Skeletal muscle tissue (tissue), 4 donors: ENCODE measurements around the gene TRIOBP. TPM values are rescaled to one million over a fixed set of nuclear protein-coding genes. Genes with fewer than 3 reads are reported as not detected.

Source experiments
- H3K27ac ChIP-seq: one replicate; pipeline ENCODE4 v1.7.0; 2013; ENCODE audit warnings: mild to moderate bottlenecking, low read depth, low read length, inconsistent platforms
- H3K27me3 ChIP-seq, 3 donors: one replicate each; pipeline ENCODE4 v1.7.0; 2013; ENCODE audit warnings: low read length in 3 of 3; ENCODE audit not compliant: control insufficient read depth in 3 of 3, insufficient read depth in 3 of 3
- H3K36me3 ChIP-seq, 3 donors: one replicate each; pipeline ENCODE4 v1.7.0; 2013; ENCODE audit warnings: low read length in 3 of 3; ENCODE audit not compliant: control insufficient read depth in 3 of 3, insufficient read depth in 3 of 3
- H3K4me1 ChIP-seq, 3 donors: one replicate each; pipeline ENCODE4 v1.7.0; 2013; ENCODE audit warnings: low read length in 3 of 3, mild to moderate bottlenecking in 3 of 3; ENCODE audit not compliant: control insufficient read depth in 3 of 3, insufficient read depth in 3 of 3
- H3K4me3 ChIP-seq, 3 donors: one replicate each; pipeline ENCODE4 v1.7.0; 2013; ENCODE audit warnings: low read length in 3 of 3
- H3K9ac ChIP-seq, 3 donors: one replicate each; pipeline ENCODE4 v1.7.0; 2013; ENCODE audit warnings: low read length in 3 of 3, mild to moderate bottlenecking in 3 of 3, moderate library complexity in 2 of 3, low read depth in 1 of 3
- H3K9me3 ChIP-seq, 3 donors: one replicate each; pipeline ENCODE4 v1.7.0; 2013; ENCODE audit warnings: low read length in 3 of 3; ENCODE audit not compliant: control insufficient read depth in 3 of 3
- total RNA-seq: library from RNA; depleted of rRNA; stranded (reverse); fragments of >200 nt; gene quantifications from one replicate; pipeline ENCODE4 v1.2.3, GENCODE V29; 2014
- donor health status: Osteomylitis.

TRIOBP gene
- total RNA-seq, 1 donor from 2014 or later, result 26.6 TPM

DNA sequence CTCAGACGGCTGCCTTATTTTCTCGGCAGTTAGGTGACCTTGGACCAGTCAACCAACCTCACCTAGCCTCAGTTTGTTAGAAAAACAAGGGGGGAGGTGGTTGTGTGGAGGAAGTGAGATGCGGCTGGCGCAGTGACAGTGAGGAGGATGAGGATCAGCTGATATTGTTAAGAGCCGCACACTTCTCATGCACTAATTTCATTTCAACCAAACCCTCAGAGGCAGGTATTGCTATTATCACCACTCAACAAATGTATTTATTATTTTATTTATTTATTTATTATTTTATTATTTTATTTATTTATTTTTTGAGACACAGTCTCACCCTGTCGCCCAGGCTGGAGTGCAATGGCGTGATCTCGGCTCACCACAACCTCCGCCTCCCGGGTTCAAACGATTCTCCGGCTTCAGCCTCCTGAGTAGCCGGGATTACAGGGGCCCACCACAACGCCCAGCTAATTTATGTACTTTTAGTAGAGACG, 19.3 kb upstream of the TRIOBP start:
- Histone ChIP-seq H3K4me3 (peak overlapping the region; percentile 62 to 83 (median 82)), H3K9me3 (no peaks in the 10 kb centered on the region), H3K9ac (peak overlapping the region in 1 of 3 donors; percentile 20), H3K36me3 (peaks cover 11 to 13% (median 13%) of the 10 kb centered on the region in 3 donors), H3K27me3 (no peaks in the 10 kb centered on the region), H3K27ac (peak overlapping the region; percentile 94), H3K4me1 (peaks cover 33 to 43% (median 36%) of the 10 kb centered on the region in 3 donors)

DNA sequence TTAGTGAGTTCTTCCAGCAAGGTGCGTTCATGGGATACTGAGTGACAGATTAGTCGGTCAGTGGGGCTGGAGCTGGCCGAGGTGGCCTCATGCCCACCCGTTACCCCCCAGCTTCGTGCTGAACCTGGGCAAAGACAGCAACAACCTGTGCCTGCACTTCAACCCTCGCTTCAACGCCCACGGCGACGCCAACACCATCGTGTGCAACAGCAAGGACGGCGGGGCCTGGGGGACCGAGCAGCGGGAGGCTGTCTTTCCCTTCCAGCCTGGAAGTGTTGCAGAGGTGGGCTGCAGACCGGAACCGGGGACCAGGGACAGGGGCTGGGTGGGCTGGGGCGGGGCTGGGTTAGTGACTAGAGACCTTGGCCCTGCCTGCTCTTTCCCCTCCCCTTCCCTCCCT, 18.5 kb upstream of the TRIOBP start:
- Histone ChIP-seq H3K36me3 (peaks cover 11 to 13% (median 13%) of the 10 kb centered on the region in 3 donors), H3K27ac (no peak overlapping the region), H3K27me3 (no peaks in the 10 kb centered on the region), H3K9me3 (no peaks in the 10 kb centered on the region), H3K4me1 (peaks cover 33 to 41% (median 33%) of the 10 kb centered on the region in 3 donors), H3K4me3 (no peak overlapping the region), H3K9ac (no peak overlapping the region)

DNA sequence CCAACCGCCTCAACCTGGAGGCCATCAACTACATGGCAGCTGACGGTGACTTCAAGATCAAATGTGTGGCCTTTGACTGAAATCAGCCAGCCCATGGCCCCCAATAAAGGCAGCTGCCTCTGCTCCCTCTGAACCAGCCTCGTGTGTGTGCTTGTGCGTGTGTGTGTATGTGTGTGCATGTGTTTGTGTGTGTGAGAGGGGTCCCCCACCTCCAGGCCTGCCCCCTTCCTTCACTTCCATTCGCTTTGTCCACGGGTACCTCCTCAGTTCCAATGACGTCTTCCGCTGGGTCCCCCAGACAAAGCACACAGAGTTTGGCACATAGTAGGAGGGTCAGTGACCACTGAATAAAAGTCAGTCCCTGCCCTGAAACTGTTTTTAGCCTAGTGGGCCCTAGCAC, 17.2 kb upstream of the TRIOBP start:
- Histone ChIP-seq H3K9me3 (no peaks in the 10 kb centered on the region), H3K27ac (no peak overlapping the region), H3K27me3 (no peaks in the 10 kb centered on the region), H3K4me3 (no peak overlapping the region), H3K9ac (no peak overlapping the region), H3K4me1 (peaks cover 28 to 35% (median 28%) of the 10 kb centered on the region in 3 donors), H3K36me3 (peaks cover 11 to 13% (median 13%) of the 10 kb centered on the region in 3 donors)

DNA sequence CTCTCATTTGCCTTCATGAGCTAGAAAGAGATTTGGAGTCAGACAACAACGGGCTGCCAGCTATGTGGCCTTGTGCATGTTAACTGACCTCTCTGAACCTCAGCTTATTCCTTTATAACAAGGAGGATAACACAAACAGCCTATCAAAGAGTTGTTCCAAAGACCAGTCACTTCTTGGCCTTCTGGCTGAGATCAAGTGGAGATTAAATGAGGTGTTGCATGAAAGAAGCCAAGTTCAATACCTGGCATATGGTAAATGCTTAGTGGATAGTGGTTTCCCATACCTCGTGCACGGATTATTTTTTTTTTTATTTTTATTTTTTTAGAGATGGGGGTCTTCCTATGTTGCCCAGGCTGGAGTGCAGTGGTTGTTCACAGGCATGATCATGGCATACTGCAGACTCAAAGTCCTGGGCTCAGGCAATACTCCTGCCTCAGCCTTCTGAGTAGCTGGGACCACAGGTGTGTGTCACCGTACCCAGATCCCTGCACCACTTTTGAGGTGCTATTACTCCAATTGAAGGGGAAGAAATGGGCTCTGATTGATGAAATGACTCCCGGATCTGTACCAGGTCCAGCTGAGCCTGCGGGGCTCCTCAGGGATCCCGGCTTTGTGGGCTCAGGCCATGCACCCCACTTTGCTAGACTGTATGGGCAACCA, 16.5 kb upstream of the TRIOBP start:
- no peaks in the 10 kb centered on the region for H3K9me3 ChIP-seq
- H3K36me3 ChIP-seq, result peaks cover 11 to 13% (median 13%) of the 10 kb centered on the region in 3 donors
- H3K9ac ChIP-seq, result no peak overlapping the region
- H3K27ac ChIP-seq, result no peak overlapping the region
- H3K4me1 ChIP-seq, result peaks cover 22 to 28% (median 24%) of the 10 kb centered on the region in 3 donors
- no peak overlapping the region for H3K4me3 ChIP-seq
- H3K27me3 ChIP-seq, result no peaks in the 10 kb centered on the region

DNA sequence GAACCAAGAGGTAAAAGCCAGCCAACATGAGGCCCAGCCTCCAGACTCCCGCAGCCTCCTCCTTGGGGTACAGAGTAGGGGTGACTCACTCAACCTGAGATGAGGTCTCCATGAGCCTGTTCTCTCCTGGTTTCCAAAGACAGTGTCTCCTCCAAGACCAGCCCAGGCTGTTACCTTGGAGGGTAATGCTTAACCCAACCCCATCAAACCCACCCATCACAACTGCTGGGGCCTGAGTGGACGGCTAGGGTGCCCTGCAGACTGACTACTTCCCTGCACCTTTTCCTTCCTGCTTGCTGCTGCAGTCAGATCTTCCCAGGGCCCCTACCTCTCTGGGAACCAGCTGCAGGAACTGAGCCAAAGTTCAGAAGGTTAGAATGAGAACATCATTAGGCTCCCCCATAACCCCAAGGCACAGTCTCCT, 15.8 kb upstream of the TRIOBP start:
- Histone ChIP-seq H3K36me3 (peaks cover 11 to 13% (median 13%) of the 10 kb centered on the region in 3 donors), H3K27me3 (no peaks in the 10 kb centered on the region), H3K27ac (no peak overlapping the region), H3K4me1 (peaks cover 19 to 25% (median 20%) of the 10 kb centered on the region in 3 donors), H3K9me3 (no peaks in the 10 kb centered on the region), H3K4me3 (no peak overlapping the region), H3K9ac (no peak overlapping the region)

DNA sequence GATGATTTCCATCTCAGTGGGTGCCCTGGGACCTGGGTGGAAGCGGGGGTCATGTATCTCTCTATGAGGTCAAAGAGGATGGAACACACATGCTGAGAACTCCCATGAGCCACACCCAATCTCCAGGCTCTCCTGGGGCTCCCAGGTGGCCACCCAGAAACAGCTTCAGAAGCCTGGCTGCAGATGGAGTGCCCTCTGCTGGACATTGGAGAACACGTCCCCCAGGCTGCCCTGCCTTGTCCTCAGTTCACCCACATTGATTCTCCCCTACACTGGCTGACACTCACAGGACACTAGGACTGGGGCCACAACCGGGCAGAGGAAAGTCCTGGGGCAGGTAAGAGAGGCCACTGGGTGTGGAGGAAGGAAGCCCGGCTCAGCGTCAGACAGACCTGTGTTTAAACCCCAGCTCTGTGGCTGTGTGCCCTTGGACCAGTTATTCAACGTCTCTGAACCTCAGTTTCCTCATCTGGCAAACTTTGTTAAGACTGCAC, 15.2 kb upstream of the TRIOBP start:
- H3K4me3 ChIP-seq, result no peak overlapping the region
- H3K27me3 ChIP-seq, result no peaks in the 10 kb centered on the region
- peak overlapping the region in 1 of 3 donors; percentile 8 for H3K9ac ChIP-seq
- peaks cover 11 to 13% (median 13%) of the 10 kb centered on the region in 3 donors for H3K36me3 ChIP-seq
- peaks cover 19 to 21% (median 20%) of the 10 kb centered on the region in 3 donors for H3K4me1 ChIP-seq
- no peaks in the 10 kb centered on the region for H3K9me3 ChIP-seq
- H3K27ac ChIP-seq, result no peak overlapping the region

DNA sequence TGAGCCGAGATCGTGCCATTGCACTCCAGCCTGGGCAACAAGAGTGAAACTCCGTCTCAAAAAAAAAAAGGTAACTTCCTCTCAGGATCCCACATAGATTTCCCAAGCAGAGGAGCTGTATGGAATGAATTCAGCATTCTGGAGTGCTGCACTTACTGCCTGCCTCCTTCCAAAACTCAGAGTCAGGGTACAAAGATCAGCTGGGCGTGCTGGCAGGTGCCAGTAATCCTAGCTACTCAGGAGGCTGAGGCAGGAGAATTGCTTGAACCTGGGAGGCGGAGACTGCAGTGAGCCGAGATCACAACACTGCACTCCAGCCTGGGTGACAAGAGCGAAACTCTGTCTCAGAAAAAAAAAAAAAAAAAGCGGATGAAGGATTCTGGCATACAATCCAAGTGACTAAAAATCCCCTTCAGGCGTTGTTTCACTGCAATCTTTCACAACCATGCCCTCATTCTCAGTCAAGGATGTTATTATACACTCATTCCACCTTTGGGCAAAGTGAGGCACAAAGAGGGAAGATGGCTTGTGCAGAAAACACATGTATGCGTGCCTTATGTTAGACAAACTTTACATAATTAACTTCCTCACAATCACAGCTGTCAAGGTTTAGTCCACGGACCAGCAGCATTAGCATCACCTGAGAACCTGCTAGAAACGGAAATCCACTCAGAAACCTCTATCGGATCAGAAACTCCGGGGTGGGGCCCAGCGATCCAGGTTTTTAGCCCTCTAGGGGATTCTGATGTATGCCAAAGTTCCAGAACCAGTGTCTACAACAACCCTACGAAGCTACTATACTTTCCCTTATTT, 11.8 kb upstream of the TRIOBP start:
- no peaks in the 10 kb centered on the region for H3K27me3 ChIP-seq
- no peak overlapping the region for H3K27ac ChIP-seq
- H3K9ac ChIP-seq, result no peak overlapping the region
- H3K36me3 ChIP-seq, result peaks cover 13 to 17% (median 14%) of the 10 kb centered on the region in 3 donors
- no peaks in the 10 kb centered on the region for H3K9me3 ChIP-seq
- H3K4me1 ChIP-seq, result peaks cover 21 to 26% (median 22%) of the 10 kb centered on the region in 3 donors
- no peak overlapping the region for H3K4me3 ChIP-seq

DNA sequence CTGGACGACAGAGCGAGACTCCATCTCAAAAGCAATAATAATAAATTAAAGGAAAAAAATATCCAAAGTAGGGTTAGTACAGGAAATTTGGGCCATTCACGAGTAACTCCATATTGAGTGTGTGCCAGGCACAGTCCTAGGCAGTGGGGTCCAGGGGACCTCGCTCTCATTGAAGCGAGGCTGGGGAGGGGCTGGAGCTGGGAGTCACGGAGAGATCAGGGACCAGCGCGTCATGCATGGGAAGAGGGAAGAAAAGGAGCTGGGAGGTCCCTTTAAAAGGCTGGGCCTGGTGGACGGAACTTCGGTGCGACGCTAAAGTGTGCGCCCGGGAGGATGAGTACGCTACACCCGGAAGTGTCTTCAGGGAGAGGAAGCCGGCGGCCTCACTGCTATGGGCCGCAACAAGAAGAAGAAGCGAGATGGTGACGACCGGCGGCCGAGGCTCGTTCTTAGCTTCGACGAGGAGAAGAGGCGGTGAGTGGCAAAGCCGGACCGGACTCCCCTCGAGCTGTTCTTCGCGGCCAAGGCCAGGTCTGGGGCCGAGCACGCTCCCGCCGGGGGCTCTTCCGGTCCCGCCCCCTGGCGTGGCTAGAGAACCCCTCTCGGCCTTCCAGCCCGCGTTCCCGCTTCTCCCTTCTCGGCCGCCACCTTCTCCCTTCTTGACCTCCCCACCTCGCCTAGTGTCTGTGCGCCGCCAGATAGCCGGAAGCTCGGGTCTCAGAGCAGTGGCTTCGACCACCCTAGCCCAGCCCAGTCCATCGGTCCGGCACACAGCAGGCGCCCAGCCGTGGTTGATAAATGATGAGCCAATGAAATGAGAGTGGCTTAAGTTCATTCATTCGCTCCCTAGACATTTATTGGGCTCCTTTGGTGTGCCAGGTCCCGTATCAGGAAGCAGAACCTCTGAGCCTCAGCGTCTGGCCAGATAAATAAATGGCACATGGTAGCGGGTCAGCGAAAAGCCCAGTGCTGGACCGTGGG, 10.6 kb upstream of the TRIOBP start, which contains the start of gene NOL12:
Gene NOL12, plus strand, starts transcription at position 342 of the 981 bp plus-strand sequence. Its CDS starts 50 bp downstream, at position 392.
- Histone ChIP-seq H3K36me3 (peaks cover 21 to 25% (median 22%) of the 10 kb centered on the region in 3 donors), H3K9ac (peak within 1 kb of the TSS; percentile 86 to 95 (median 94)), H3K27me3 (no peaks in the 10 kb centered on the region), H3K4me1 (peaks cover 15 to 23% (median 19%) of the 10 kb centered on the region in 3 donors), H3K27ac (peak within 1 kb of the TSS; percentile 84), H3K9me3 (no peaks in the 10 kb centered on the region), H3K4me3 (peak within 1 kb of the TSS; percentile 82 to 97 (median 96))

DNA sequence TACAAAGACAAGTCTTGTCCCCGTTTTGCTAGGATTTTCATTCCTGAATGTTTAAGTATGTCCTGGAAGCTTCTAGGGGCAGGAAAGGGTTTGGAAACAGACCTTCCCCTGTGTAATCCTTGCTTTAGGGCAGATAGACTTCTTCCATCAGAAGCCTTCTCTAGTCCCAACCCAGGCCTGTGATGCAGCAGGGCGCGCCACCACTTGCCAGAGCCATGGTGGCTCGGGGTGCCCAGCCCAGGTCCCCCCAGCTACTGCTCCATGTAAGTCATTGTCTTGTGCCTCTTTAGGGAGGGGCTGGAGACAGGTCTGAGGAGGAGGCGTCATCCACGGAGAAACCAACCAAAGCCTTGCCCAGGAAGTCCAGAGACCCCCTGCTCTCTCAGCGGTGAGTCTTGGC, 6.4 kb upstream of the TRIOBP start:
- Histone ChIP-seq H3K4me3 (no peak overlapping the region), H3K9me3 (no peaks in the 10 kb centered on the region), H3K27ac (no peak overlapping the region), H3K4me1 (peaks cover 15 to 17% (median 17%) of the 10 kb centered on the region in 3 donors), H3K27me3 (no peaks in the 10 kb centered on the region), H3K9ac (peak overlapping the region in 1 of 3 donors; percentile 40), H3K36me3 (peaks cover 41 to 43% (median 42%) of the 10 kb centered on the region in 3 donors)
